HEK293T (cell line): ENCODE data around the gene PAPPA.

Experiments used
- ARNT ChIP-seq: fragments of 450-650 bp; IDR thresholded peaks from 2 replicates; pipeline ENCODE4 v1.6.1; 2017; ENCODE audit warnings: mild to moderate bottlenecking
- BHLHE40 ChIP-seq: fragments of 450-650 bp; IDR thresholded peaks from 2 replicates; pipeline ENCODE4 v1.6.1; 2016; ENCODE audit warnings: mild to moderate bottlenecking, moderate library complexity, borderline replicate concordance
- L3MBTL2 ChIP-seq: fragments of 450-650 bp; conservative IDR thresholded peaks from 2 replicates; pipeline ENCODE4 v1.6.1; 2016; ENCODE audit warnings: mild to moderate bottlenecking
- SP1 ChIP-seq: fragments of 450-650 bp; IDR thresholded peaks from 2 replicates; pipeline ENCODE4 v1.6.1; 2017

DNA sequence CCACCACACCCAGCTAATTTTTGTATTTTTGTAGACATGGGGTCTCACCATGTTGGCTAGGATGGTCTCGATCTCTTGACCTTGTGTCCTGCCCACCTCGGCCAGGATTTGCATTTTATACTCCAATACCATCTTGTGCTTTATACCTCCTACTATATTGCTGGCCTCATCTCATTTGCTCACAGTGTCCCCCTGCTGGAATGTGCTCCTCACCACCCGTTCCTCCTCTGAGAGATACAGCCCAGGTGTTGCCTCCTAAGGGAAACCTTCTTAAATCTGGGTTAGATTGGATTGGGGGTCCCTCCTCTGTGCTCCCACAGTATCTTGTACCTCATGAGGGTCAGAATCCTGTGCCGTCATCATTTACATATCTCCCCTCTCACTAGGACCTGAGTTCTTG lies 131.7 kb downstream of the PAPPA start:
- TF ChIP-seq SP1 = no peak
- TF ChIP-seq L3MBTL2 = no peak
- no peak for TF ChIP-seq ARNT
- TF ChIP-seq BHLHE40 = no peak
